ENCODE results near the gene KPRP.

DNA sequence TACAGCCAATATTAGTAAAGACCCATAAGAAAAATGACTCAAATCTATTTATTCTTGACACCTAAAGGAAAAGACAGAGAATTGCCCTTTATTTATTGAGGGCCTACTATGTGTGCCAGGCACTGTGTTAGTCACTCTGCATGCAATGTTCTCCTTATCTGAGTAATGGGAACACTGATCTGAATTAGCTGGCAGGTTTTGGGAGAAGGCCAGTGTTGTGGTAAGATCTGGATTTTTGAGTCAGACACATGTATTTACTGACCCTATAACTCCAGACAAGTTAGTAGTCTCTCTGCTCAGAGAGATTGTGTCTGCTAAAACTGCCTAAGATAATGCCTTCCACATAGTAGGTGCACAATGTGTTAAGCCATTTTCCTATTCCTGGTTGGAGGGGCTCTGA lies 32.6 kb upstream of the KPRP start:
- TF ChIP-seq POLR2A (IDR thresholded peaks at IDR 0.05; ENCODE audit: low read length) (no peak), GATA1 (IDR thresholded peaks at IDR 0.05; ENCODE audit: low read depth, low read length) (no peak)

All from erythroblast (primary cell).